HepG2 (cell line): ENCODE results near the gene TRIM54. TPM values are rescaled to one million over a fixed set of nuclear protein-coding genes. Genes with fewer than 3 reads are reported as not detected.

ENCODE experiments used
- ATAC-seq: fragments of 200-7000 bp; cut with Tn5 transposase; 3 replicates; pipeline ENCODE4 v1.9.1; 2020; ENCODE audit warnings: mild to moderate bottlenecking, moderate library complexity
- BruUV-seq: library from RNA; stranded (reverse); fragments of 400-500 nt; replicated peaks from 2 replicates; lab custom pipeline; 2021; lab: Mats Ljungman, UMichigan
- CTCF ChIA-PET: fragments of 300-600 bp; formaldehyde crosslinking; extraction: SDS; loops from one replicate; lab custom pipeline; 2021; ENCODE audit warnings: low total read pairs, inconsistent platforms, low intra/inter-chr PET ratio; lab: Yijun Ruan, JAX
- POLR2A ChIA-PET: fragments of 350-600 bp; sonication (Branson Sonifier 250); formaldehyde crosslinking; loops from one replicate; lab custom pipeline; 2020; ENCODE audit warnings: antibody characterized with exemption, inconsistent platforms; lab: Yijun Ruan, JAX
- DNase-seq: peaks from one replicate; pipeline ENCODE4 v3.0.0-alpha.2; 2015; ENCODE audit warnings: low spot score
- FAIRE-seq: peaks from 3 replicates; lab custom pipeline; 2011; peaks lifted over from hg19 to GRCh38; lab: Jason Lieb, UNC
- H2AFZ ChIP-seq: one replicate; pipeline ENCODE4 v1.6.1; 2011; ENCODE audit warnings: low read length, inconsistent platforms
- H3K27ac ChIP-seq: fragments of 300-600 bp; 3 replicates; pipeline ENCODE4 v1.8.0; 2011; ENCODE audit warnings: mixed run types, mild to moderate bottlenecking, mixed read lengths, low read length, inconsistent platforms; ENCODE audit not compliant: insufficient read depth; ENCODE audit errors: extremely low read length
- H3K27me3 ChIP-seq, 2 experiments: fragments of 200-600 bp in 1 of 2; 2 replicates in 1 of 2; 3 replicates in 1 of 2; pipeline versions ENCODE4 v1.6.0 to v1.8.0; 2011; ENCODE audit warnings: low read length in 2 of 2, mild to moderate bottlenecking in 2 of 2, moderate library complexity in 2 of 2, inconsistent platforms in 1 of 2; ENCODE audit not compliant: insufficient read depth in 2 of 2, control insufficient read depth in 1 of 2
- H3K36me3 ChIP-seq, 2 experiments: fragments of 200-600 bp in 1 of 2; replicated peaks in 1 of 2; 2 replicates in 1 of 2; 3 replicates in 1 of 2; pipeline versions ENCODE4 v1.5.1 to v1.8.0; 2011; ENCODE audit warnings: low read length in 2 of 2, inconsistent platforms in 1 of 2; ENCODE audit not compliant: insufficient read depth in 2 of 2, control insufficient read depth in 1 of 2
- H3K4me1 ChIP-seq: 2 replicates; pipeline ENCODE4 v1.5.1; 2012; ENCODE audit warnings: low read length, inconsistent platforms; ENCODE audit not compliant: insufficient read depth
- H3K4me2 ChIP-seq: 2 replicates; pipeline ENCODE4 v1.6.0; 2011; ENCODE audit warnings: low read depth, low read length, inconsistent platforms
- H3K4me3 ChIP-seq, 3 experiments: fragments of 200-600 bp in 1 of 3; sonication (generic), shearing (Covaris generic) in 1 of 3; replicated peaks in 1 of 3; 2 replicates each; pipeline ENCODE4 v1.5.1; 2011 to 2016; ENCODE audit warnings: low read length in 3 of 3, inconsistent platforms in 2 of 3, low read depth in 2 of 3, mild to moderate bottlenecking in 2 of 3, control low read depth in 1 of 3, mixed read lengths in 1 of 3; ENCODE audit not compliant: insufficient read depth in 1 of 3
- H3K79me2 ChIP-seq: one replicate; pipeline ENCODE4 v1.6.1; 2011; ENCODE audit warnings: low read length, inconsistent platforms; ENCODE audit not compliant: insufficient read depth
- H3K9ac ChIP-seq: 2 replicates; pipeline ENCODE4 v1.6.0; 2011; ENCODE audit warnings: mild to moderate bottlenecking, low read depth, low read length, inconsistent platforms; ENCODE audit not compliant: insufficient read depth
- H3K9me3 ChIP-seq: 2 replicates; pipeline ENCODE4 v1.5.1; 2012; ENCODE audit warnings: mild to moderate bottlenecking, low read length
- H4K20me1 ChIP-seq: 2 replicates; pipeline ENCODE4 v1.6.0; 2011; ENCODE audit warnings: inconsistent platforms, mild to moderate bottlenecking, low read length, moderate library complexity; ENCODE audit not compliant: insufficient read depth
- AKAP8 ChIP-seq: sonication (generic); formaldehyde crosslinking; IDR thresholded peaks from 2 replicates; pipeline ENCODE4 v1.5.1; 2020; ENCODE audit warnings: mild to moderate bottlenecking, missing genetic modification reagents
- ATF6 ChIP-seq: sonication (generic); formaldehyde crosslinking; conservative IDR thresholded peaks from 2 replicates; pipeline ENCODE4 v1.4.0; 2020; ENCODE audit warnings: missing genetic modification reagents
- CBX2 ChIP-seq, 2 experiments: fragments of 200-600 bp in 1 of 2; sonication (generic); formaldehyde crosslinking in 1 of 2; IDR thresholded peaks; 2 replicates each; pipeline versions ENCODE4 v1.7.0 to v1.8.1; 2018 to 2022; ENCODE audit warnings: low read depth in 2 of 2, low read length in 1 of 2, mild to moderate bottlenecking in 1 of 2, missing genetic modification reagents in 1 of 2
- CHCHD3 ChIP-seq: sonication (generic); formaldehyde crosslinking; IDR thresholded peaks from 2 replicates; pipeline ENCODE4 v1.8.0; 2022; ENCODE audit warnings: mild to moderate bottlenecking, missing genetic modification reagents, moderate library complexity
- ERF ChIP-seq: IDR thresholded peaks from 2 replicates; pipeline ENCODE4 v1.6.1; 2018; ENCODE audit warnings: missing biosample characterization, missing genetic modification reagents
- GABPB1 ChIP-seq: IDR thresholded peaks from 2 replicates; pipeline ENCODE4 v1.6.1; 2016; ENCODE audit warnings: mild to moderate bottlenecking, missing genetic modification reagents, moderate library complexity, missing compliant biosample characterization
- HIVEP1 ChIP-seq: sonication (generic); formaldehyde crosslinking; IDR thresholded peaks from 2 replicates; pipeline ENCODE4 v1.4.0; 2020; ENCODE audit warnings: mild to moderate bottlenecking, missing genetic modification reagents
- MXD1 ChIP-seq: sonication (generic); formaldehyde crosslinking; IDR thresholded peaks from 2 replicates; pipeline ENCODE4 v1.4.0; 2020; ENCODE audit warnings: mild to moderate bottlenecking, missing genetic modification reagents
- NFRKB ChIP-seq: fragments of 450-650 bp; IDR thresholded peaks from 2 replicates; pipeline ENCODE4 v1.6.1; 2017
- TOE1 ChIP-seq: sonication (generic); formaldehyde crosslinking; IDR thresholded peaks from 2 replicates; pipeline ENCODE4 v1.4.0; 2020; ENCODE audit warnings: mild to moderate bottlenecking, missing genetic modification reagents
- ZFP90 ChIP-seq: sonication (generic); formaldehyde crosslinking; IDR thresholded peaks from 2 replicates; pipeline ENCODE4 v1.8.0; 2022; ENCODE audit warnings: missing genetic modification reagents, mild to moderate bottlenecking, inconsistent platforms, borderline replicate concordance
- ZNF275 ChIP-seq: sonication (generic); formaldehyde crosslinking; IDR thresholded peaks from 2 replicates; pipeline ENCODE4 v1.8.0; 2022; ENCODE audit warnings: missing genetic modification reagents, mild to moderate bottlenecking, inconsistent platforms, borderline replicate concordance
- ZNF317 ChIP-seq: sonication (generic); formaldehyde crosslinking; IDR thresholded peaks from 2 replicates; pipeline ENCODE4 v1.5.0; 2020; ENCODE audit warnings: mild to moderate bottlenecking, missing genetic modification reagents
- ZNF609 ChIP-seq: sonication (generic); formaldehyde crosslinking; IDR thresholded peaks from 2 replicates; pipeline ENCODE4 v1.4.0; 2020; ENCODE audit warnings: mild to moderate bottlenecking, missing genetic modification reagents, borderline replicate concordance
- ZNF773 ChIP-seq: sonication (generic); formaldehyde crosslinking; IDR thresholded peaks from 2 replicates; pipeline ENCODE4 v1.4.0; 2020; ENCODE audit warnings: missing genetic modification reagents, borderline replicate concordance
- WGBS: methylation state at CpG from one replicate; pipeline ENCODE4 v1.1.6; 2017; ENCODE audit warnings: low lambda C conversion rate; 5-methylcytosine and 5-hydroxymethylcytosine counted together
- in situ Hi-C: cut with HindIII; loops from 2 replicates; pipeline ENCODE4 v1.10.0; 2017; ENCODE audit warnings: low pct_unique_long_range_greater_than_20kb; ENCODE audit not compliant: extremely low pct_ligation_motif_present
- intact Hi-C: fragments of 100-400 bp; cut with micrococcal nuclease; formaldehyde crosslinking; loops from one replicate; pipeline ENCODE4 v1.10.0; 2022; ENCODE audit not compliant: unreplicated experiment
- polyA plus RNA-seq, 8 experiments: library from polyadenylated mRNA; depleted of rRNA in 3 of 8; stranded (reverse) in 7 of 8; unstranded in 1 of 8; fragments of >200 nt; fragmentation: Illumina TruSeq in 4 of 8; extraction: Trizol in 4 of 8; gene quantifications; 2 replicates each; pipeline versions ENCODE4 v1.2.1 to v1.2.3, GENCODE V29; 2011 to 2016; ENCODE audit warnings: low read depth in 4 of 8, missing spikeins in 1 of 8, mixed read lengths in 1 of 8; ENCODE audit not compliant: insufficient read depth in 1 of 8
- total RNA-seq, 5 experiments: library from RNA; depleted of rRNA; stranded (reverse); fragments of >200 nt; fragmentation: Illumina TruSeq; extraction: Trizol; gene quantifications; 2 replicates each; pipeline ENCODE4 v1.2.3, GENCODE V29; 2016; ENCODE audit warnings: low read depth in 1 of 5

The TRIM54 gene
- total and polyA plus RNA-seq, 2 of the 13 experiments (the other 11 are each of a cell fraction or from before 2014, with no cell fraction given), result 0.07 to 0.13 TPM

- Histone ChIP-seq H3K4me1 (peaks cover 18% of the 10 kb centered on the region), H3K27ac (no peak overlapping the region), H3K4me3 (no peak overlapping the region), H3K27me3 (peaks cover 0 to 5% of the 10 kb centered on the region in 2 experiments; a peak in 2 of 5 replicates), H2AFZ (no peak overlapping the region), H4K20me1 (no peaks in the 10 kb centered on the region), H3K36me3 (no peaks in the 10 kb centered on the region; a peak in 2 of 5 replicates), H3K9ac (no peak overlapping the region), H3K9me3 (no peaks in the 10 kb centered on the region), H3K79me2 (no peaks in the 10 kb centered on the region), H3K4me2 (no peak overlapping the region)
- ChIA-PET CTCF (no interaction called here), POLR2A (no interaction called here)
- BruUV-seq, result no TSS peak
- ATAC-seq, result peak; percentile 3; the same call in 1 of the 3 replicates
- intact Hi-C loops, result no loop called here
- no peak for DNase-seq
- FAIRE-seq, result no peak
- in situ Hi-C loops, result no loop called here
- 84% methylated on average over 26 of the region's 26 CpGs for WGBS
- TF ChIP-seq ZNF275 (CRISPR knock-in tag) (no peak), CHCHD3 (CRISPR knock-in tag) (0 out of 2 replicates have a peak, but pooled peaks have one; percentile 21), TOE1 (CRISPR knock-in tag) (no peak), GABPB1 (CRISPR knock-in tag) (peak; percentile 15; the same call in 1 of the 2 replicates), ZNF609 (CRISPR knock-in tag) (0 out of 2 replicates have a peak, but pooled peaks have one; percentile 15), CBX2 (IDR thresholded peaks at IDR 0.05; ENCODE audit: low read depth, low read length) (no peak), CBX2 (CRISPR knock-in tag; IDR thresholded peaks at IDR 0.05; ENCODE audit: low read depth) (no peak), ZNF773 (CRISPR knock-in tag) (no peak), AKAP8 (CRISPR knock-in tag) (0 out of 2 replicates have a peak, but pooled peaks have one; percentile 9), MXD1 (0 out of 2 replicates have a peak, but pooled peaks have one; percentile 33), ATF6 (CRISPR knock-in tag) (no peak), ZNF317 (CRISPR knock-in tag) (no peak), ERF (CRISPR knock-in tag) (no peak), ZFP90 (CRISPR knock-in tag) (no peak), HIVEP1 (CRISPR knock-in tag) (0 out of 2 replicates have a peak, but pooled peaks have one; percentile 15), NFRKB (no peak)
Measured at GRCh38 chr2:27306136-27306535, 23.9 kb downstream of the TRIM54 start.
